ENCODE data around the gene CP. TPM values are rescaled to one million over a fixed set of nuclear protein-coding genes. Genes with fewer than 3 reads are reported as not detected.

CP gene
- total RNA-seq, 1 donor from 2014 or later: 0.48 TPM

- H3K36me3 Mint-ChIP-seq (ENCODE audit: low read depth, unreplicated experiment): no peaks in the 10 kb centered on the region
- H3K4me3 Mint-ChIP-seq (ENCODE audit: unreplicated experiment): no peak overlapping the region
- peaks cover 30% of the 10 kb centered on the region for H3K4me1 Mint-ChIP-seq (ENCODE audit: low read depth, unreplicated experiment)
- FAIRE-seq (no peak), DNase-seq (ENCODE audit: low read depth) (peak; percentile 61)
- Histone ChIP-seq H3K27ac (ENCODE audit: low read depth, low read length) (no peak overlapping the region), H3K9ac (ENCODE audit: low read length) (no peak overlapping the region), H3K9me3 (ENCODE audit: insufficient read depth, low read depth, low read length) (no peaks in the 10 kb centered on the region), H3K4me2 (ENCODE audit: low read length) (no peak overlapping the region), H3K27me3 (ENCODE audit: insufficient read depth, low read length) (no peaks in the 10 kb centered on the region), H3K4me1 (ENCODE audit: insufficient read depth, low read length) (peaks cover 15% of the 10 kb centered on the region), H3K79me2 (ENCODE audit: insufficient read depth, low read length) (no peaks in the 10 kb centered on the region), H3K36me3 (ENCODE audit: insufficient read depth, low read length) (no peaks in the 10 kb centered on the region), H2AFZ (ENCODE audit: low read depth, low read length) (no peak overlapping the region), H4K20me1 (ENCODE audit: insufficient read depth, low read length) (no peaks in the 10 kb centered on the region), H3K4me3 (ENCODE audit: insufficient read depth, low read depth, low read length) (no peak overlapping the region)
- no peaks in the 10 kb centered on the region for H3K27me3 Mint-ChIP-seq (ENCODE audit: low read depth, unreplicated experiment)
- no peaks in the 10 kb centered on the region for H3K9me3 Mint-ChIP-seq (ENCODE audit: unreplicated experiment)
- TF ChIP-seq EZH2 (IDR thresholded peaks at IDR 0.05; ENCODE audit: insufficient read depth, low read length) (no peak), CTCF (IDR thresholded peaks at IDR 0.05; ENCODE audit: insufficient read depth, low read depth, low read length) (no peak)
- H3K27ac Mint-ChIP-seq (ENCODE audit: unreplicated experiment): no peak overlapping the region
Observed at GRCh38 chr3:149227591-149228268, 6.1 kb upstream of the CP start.

GRCh38 chr3:149226776-149227175, 5.1 kb upstream of the CP start:
- no peaks in the 10 kb centered on the region for H3K36me3 ChIP-seq (ENCODE audit: insufficient read depth, low read length)
- no peak overlapping the region for H3K4me3 ChIP-seq (ENCODE audit: insufficient read depth, low read depth, low read length)
- no peaks in the 10 kb centered on the region for H4K20me1 ChIP-seq (ENCODE audit: insufficient read depth, low read length)
- TF ChIP-seq CTCF (IDR thresholded peaks at IDR 0.05; ENCODE audit: insufficient read depth, low read depth, low read length) (no peak), EZH2 (IDR thresholded peaks at IDR 0.05; ENCODE audit: insufficient read depth, low read length) (no peak)
- H2AFZ ChIP-seq (ENCODE audit: low read depth, low read length): no peak overlapping the region
- no peaks in the 10 kb centered on the region for H3K27me3 ChIP-seq (ENCODE audit: insufficient read depth, low read length)
- H3K4me1 Mint-ChIP-seq (ENCODE audit: low read depth, unreplicated experiment): peaks cover 30% of the 10 kb centered on the region
- no peaks in the 10 kb centered on the region for H3K27me3 Mint-ChIP-seq (ENCODE audit: low read depth, unreplicated experiment)
- no peak overlapping the region for H3K9ac ChIP-seq (ENCODE audit: low read length)
- FAIRE-seq (no peak), DNase-seq (ENCODE audit: low read depth) (no peak)
- H3K27ac ChIP-seq (ENCODE audit: low read depth, low read length): no peak overlapping the region
- no peak overlapping the region for H3K4me3 Mint-ChIP-seq (ENCODE audit: unreplicated experiment)
- H3K27ac Mint-ChIP-seq (ENCODE audit: unreplicated experiment): peak overlapping the region; percentile 11
- H3K79me2 ChIP-seq (ENCODE audit: insufficient read depth, low read length): no peaks in the 10 kb centered on the region
- no peak overlapping the region for H3K4me2 ChIP-seq (ENCODE audit: low read length)
- H3K36me3 Mint-ChIP-seq (ENCODE audit: low read depth, unreplicated experiment): no peaks in the 10 kb centered on the region
- peaks cover 15% of the 10 kb centered on the region for H3K4me1 ChIP-seq (ENCODE audit: insufficient read depth, low read length)
- no peaks in the 10 kb centered on the region for H3K9me3 ChIP-seq (ENCODE audit: insufficient read depth, low read depth, low read length)
- H3K9me3 Mint-ChIP-seq (ENCODE audit: unreplicated experiment): no peaks in the 10 kb centered on the region

Measured in astrocyte (in vitro differentiated cells and primary cell).